ENCODE results near the gene FIZ1. TPM values are rescaled to one million over a fixed set of nuclear protein-coding genes. Genes with fewer than 3 reads are reported as not detected.

FIZ1 gene
- total RNA-seq, 4 donors from 2014 or later, result 8.3 to 17.3 (median 11.4) TPM

DNA sequence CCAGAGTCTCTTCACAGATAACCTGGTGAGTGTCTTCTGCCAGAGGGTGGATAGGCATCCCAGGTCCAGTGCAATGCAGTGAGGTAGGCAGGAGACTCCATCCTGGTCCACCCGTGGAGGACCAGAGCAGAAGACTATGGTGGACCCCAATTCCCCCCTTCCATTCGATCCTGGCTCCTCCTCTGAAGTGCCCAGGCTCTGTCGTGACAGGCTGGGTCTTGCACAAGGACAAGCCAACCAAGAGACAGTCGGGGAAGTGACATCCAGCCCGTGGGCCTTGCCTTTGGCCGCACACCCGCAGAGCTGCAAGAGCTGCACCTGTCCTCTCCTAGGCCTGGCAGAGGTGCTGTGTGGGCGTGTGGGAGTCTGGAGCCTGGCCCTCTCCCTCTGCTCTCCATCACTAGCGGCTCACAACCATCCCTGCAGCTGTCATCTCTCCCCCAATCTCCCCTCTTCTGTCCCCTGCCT is 21.9 kb upstream of the FIZ1 start:
- intact Hi-C loops (cut with DNase I), result no loop called here
- H3K4me3 ChIP-seq, result no peak overlapping the region
- H3K27me3 ChIP-seq, result no peaks in the 10 kb centered on the region
- WGBS, result 83% methylated on average over 5 of the region's 9 CpGs
- no peaks in the 10 kb centered on the region for H3K9me3 ChIP-seq
- no peak for DNase-seq (ENCODE audit: extremely low spot score)
- no peak for TF ChIP-seq CTCF (IDR thresholded peaks at IDR 0.05)
- TF ChIP-seq POLR2AphosphoS5 (IDR thresholded peaks at IDR 0.05), result no peak
- TF ChIP-seq EP300 (IDR thresholded peaks at IDR 0.05), result no peak
- H3K4me1 ChIP-seq, result peaks cover 5 to 42% (median 33%) of the 10 kb centered on the region in 4 donors
- H3K36me3 ChIP-seq, result peaks cover 11 to 44% (median 34%) of the 10 kb centered on the region in 4 donors
- H3K27ac ChIP-seq (replicated peaks in 1 of 4), result no peak overlapping the region

DNA sequence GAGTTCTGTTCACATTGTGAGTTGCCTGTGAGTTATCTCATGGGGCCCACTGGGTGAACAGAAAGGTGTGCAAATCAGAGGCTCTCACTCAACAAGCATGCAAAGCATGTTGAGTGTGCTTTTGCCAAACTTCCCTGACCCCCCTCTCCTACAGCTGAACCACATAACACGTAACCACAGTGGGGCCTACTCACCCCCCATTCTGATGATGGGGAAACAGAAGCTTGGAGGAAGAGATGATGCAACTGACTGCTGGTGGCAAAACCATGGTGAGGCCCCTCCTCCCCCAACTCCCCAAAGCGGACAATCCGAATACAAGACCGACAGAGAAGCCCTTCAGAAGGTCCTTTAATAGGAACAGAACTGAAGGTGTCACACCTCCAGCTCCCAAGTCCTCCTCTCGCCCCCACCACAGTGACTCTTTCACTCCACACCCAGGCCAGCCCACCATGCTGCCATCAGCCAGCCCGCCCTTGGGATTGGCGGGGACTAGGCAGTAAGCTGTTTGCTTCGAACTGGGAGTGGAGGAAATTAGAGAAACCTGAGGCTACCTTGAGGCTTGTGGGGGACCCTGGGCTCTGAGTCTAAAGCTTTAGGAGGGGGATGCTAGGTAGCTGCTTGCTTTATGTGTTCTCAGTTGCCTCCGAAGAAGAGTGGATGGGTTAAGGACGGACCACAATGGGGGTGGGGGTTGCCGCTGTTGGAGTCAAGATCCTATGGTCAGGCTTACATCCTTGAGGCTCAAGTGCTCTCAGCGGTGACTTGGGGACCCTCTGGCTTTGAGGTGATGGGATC is 21.3 kb upstream of the FIZ1 start:
- Histone ChIP-seq H3K27me3 (no peaks in the 10 kb centered on the region), H3K4me1 (peaks cover 5 to 42% (median 33%) of the 10 kb centered on the region in 4 donors), H3K9me3 (no peaks in the 10 kb centered on the region), H3K36me3 (peaks cover 16 to 50% (median 40%) of the 10 kb centered on the region in 4 donors), H3K4me3 (no peak overlapping the region), H3K27ac (replicated peaks in 1 of 4) (no peak overlapping the region)
- DNase-seq (ENCODE audit: extremely low spot score), result no peak
- WGBS, result 84% methylated on average over 10 of the region's 12 CpGs
- intact Hi-C loops (cut with DNase I), result no loop called here
- no peak for TF ChIP-seq POLR2AphosphoS5 (IDR thresholded peaks at IDR 0.05)
- TF ChIP-seq EP300 (IDR thresholded peaks at IDR 0.05), result no peak
- TF ChIP-seq CTCF (IDR thresholded peaks at IDR 0.05), result no peak

- intact Hi-C loops (cut with DNase I), result no loop called here
- peaks cover 27 to 63% (median 51%) of the 10 kb centered on the region in 4 donors for H3K36me3 ChIP-seq
- 72% methylated on average over 3 of the region's 3 CpGs for WGBS
Observed at GRCh38 chr19:55619286-55619685, 20.0 kb upstream of the FIZ1 start.

DNA sequence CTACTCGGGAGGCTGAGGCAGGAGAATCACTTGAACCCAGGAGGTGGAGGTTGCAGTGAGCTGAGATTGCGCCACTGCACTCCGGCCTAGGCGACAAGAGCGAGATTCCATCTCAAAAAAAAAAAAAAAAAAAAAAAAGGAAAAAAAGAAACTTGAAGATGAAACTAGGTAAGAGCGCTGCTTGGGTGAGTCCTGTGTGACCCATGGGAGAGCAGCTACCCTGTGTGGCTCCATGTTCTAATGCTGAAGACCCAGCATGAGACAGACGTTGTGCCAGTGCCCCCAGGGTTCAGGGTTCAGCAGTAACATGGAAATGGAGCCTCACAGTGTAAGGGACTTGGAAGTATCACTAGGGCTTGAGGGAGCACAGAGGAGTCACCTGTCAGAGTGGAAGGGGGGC is 19.1 kb upstream of the FIZ1 start:
- H3K4me3 ChIP-seq, result no peak overlapping the region
- DNase-seq (ENCODE audit: extremely low spot score), result no peak
- H3K27ac ChIP-seq (replicated peaks in 1 of 4), result peak overlapping the region in 2 of 4 donors; percentile 40 to 43
- H3K4me1 ChIP-seq, result peaks cover 0 to 27% (median 19%) of the 10 kb centered on the region in 4 donors
- TF ChIP-seq POLR2AphosphoS5 (IDR thresholded peaks at IDR 0.05) (no peak), POLR2A (IDR thresholded peaks at IDR 0.05; ENCODE audit: low read depth) (no peak), EP300 (IDR thresholded peaks at IDR 0.05) (no peak), CTCF (IDR thresholded peaks at IDR 0.05) (no peak)
- 89% methylated on average over 7 of the region's 7 CpGs for WGBS
- peaks cover 32 to 72% (median 59%) of the 10 kb centered on the region in 4 donors for H3K36me3 ChIP-seq
- H3K9me3 ChIP-seq, result no peaks in the 10 kb centered on the region
- intact Hi-C loops (cut with DNase I), result no loop called here
- no peaks in the 10 kb centered on the region for H3K27me3 ChIP-seq

More at GRCh38 chr19:55619286-55619685, 20.0 kb upstream of the FIZ1 start:
- no peak for DNase-seq (ENCODE audit: extremely low spot score)
- Histone ChIP-seq H3K27ac (replicated peaks in 1 of 4) (peak overlapping the region in 3 of 4 donors; percentile 36 to 43 (median 40)), H3K4me3 (no peak overlapping the region), H3K9me3 (no peaks in the 10 kb centered on the region), H3K4me1 (peaks cover 0 to 32% (median 25%) of the 10 kb centered on the region in 4 donors), H3K27me3 (no peaks in the 10 kb centered on the region)
- TF ChIP-seq EP300 (IDR thresholded peaks at IDR 0.05), result no peak
- TF ChIP-seq POLR2AphosphoS5 (IDR thresholded peaks at IDR 0.05), result peak in 1 of 2 donors; percentile 19

DNA sequence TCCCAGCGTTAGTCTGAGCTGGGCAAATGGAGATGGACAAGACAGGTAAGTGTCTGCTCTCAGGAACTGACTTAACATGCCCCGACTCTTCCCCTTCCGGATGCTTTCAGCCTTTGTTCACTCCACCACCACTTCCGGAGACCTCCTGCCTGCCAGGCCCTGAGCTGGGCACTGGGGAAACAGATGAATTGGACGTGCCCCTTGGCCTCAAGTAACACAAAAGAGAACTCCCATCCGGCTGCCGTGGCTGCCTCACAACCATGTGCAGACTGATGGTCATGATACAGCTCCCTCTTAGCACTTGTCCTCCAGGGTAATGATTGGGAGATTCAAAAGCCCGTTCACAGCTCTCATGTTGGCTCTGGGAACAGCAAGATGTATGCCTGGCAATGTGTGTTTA is 18.1 kb upstream of the FIZ1 start:
- Histone ChIP-seq H3K9me3 (no peaks in the 10 kb centered on the region), H3K36me3 (peaks cover 32 to 77% (median 59%) of the 10 kb centered on the region in 4 donors), H3K27ac (replicated peaks in 1 of 4) (no peak overlapping the region), H3K4me3 (no peak overlapping the region), H3K27me3 (no peaks in the 10 kb centered on the region), H3K4me1 (peaks cover 0 to 32% (median 24%) of the 10 kb centered on the region in 4 donors)
- TF ChIP-seq EP300 (IDR thresholded peaks at IDR 0.05) (no peak), POLR2A (IDR thresholded peaks at IDR 0.05; ENCODE audit: low read depth) (no peak), POLR2AphosphoS5 (IDR thresholded peaks at IDR 0.05) (no peak), CTCF (IDR thresholded peaks at IDR 0.05) (no peak)
- intact Hi-C loops (cut with DNase I), result no loop called here
- no peak for DNase-seq (ENCODE audit: extremely low spot score)
- WGBS, result 88% methylated on average over 8 of the region's 8 CpGs

All from esophagus muscularis mucosa (tissue), 4 donors.